A549 (cell line): ENCODE measurements around the gene FHIP1B. TPM values are rescaled to one million over a fixed set of nuclear protein-coding genes. Genes with fewer than 3 reads are reported as not detected.

ENCODE experiments used
- ATAC-seq, 2 experiments: fragments of 200-7000 bp in 1 of 2; fragments of >200 bp in 1 of 2; cut with Nextera tagmentation in 1 of 2; cut with Tn5 transposase in 1 of 2; 3 replicates each; pipeline versions ENCODE4 v1.8.0 to v1.9.1; 2018 to 2020; ENCODE audit warnings: mild to moderate bottlenecking in 1 of 2, moderate library complexity in 1 of 2
- CTCF ChIA-PET: fragments of 300-600 bp; sonication (Branson Sonifier 250); formaldehyde crosslinking; extraction: SDS; loops from one replicate; lab custom pipeline; 2021; ENCODE audit warnings: antibody characterized with exemption, inconsistent platforms; lab: Yijun Ruan, JAX
- POLR2A ChIA-PET: fragments of 350-600 bp; formaldehyde crosslinking; extraction: SDS; loops from one replicate; lab custom pipeline; 2021; ENCODE audit warnings: antibody characterized with exemption, inconsistent platforms; lab: Yijun Ruan, JAX
- DNase-seq, 2 experiments: peaks; one replicate each; pipeline versions ENCODE4 v3.0.0 to v3.0.0-alpha.2; 2011 to 2016; ENCODE audit warnings: low read depth in 1 of 2, low spot score in 1 of 2
- FAIRE-seq: peaks from 2 replicates; lab custom pipeline; 2011; peaks lifted over from hg19 to GRCh38; lab: Jason Lieb, UNC
- H3K27ac ChIP-seq, 2 experiments: fragments of >200 bp; sonication (Bioruptor Twin); formaldehyde crosslinking; 3 replicates each; pipeline ENCODE4 v1.5.1; 2016 to 2017
- H3K4me1 ChIP-seq: fragments of >200 bp; sonication (Bioruptor Twin); formaldehyde crosslinking; 3 replicates; pipeline ENCODE4 v1.6.1; 2016
- H3K4me2 ChIP-seq: fragments of >200 bp; sonication (Bioruptor Twin); formaldehyde crosslinking; 3 replicates; pipeline ENCODE4 v1.6.1; 2016
- H3K4me3 ChIP-seq: fragments of >200 bp; sonication (Bioruptor Twin); formaldehyde crosslinking; 3 replicates; pipeline ENCODE4 v1.5.1; 2016
- H3K9me3 ChIP-seq: fragments of >200 bp; sonication (Bioruptor Twin); formaldehyde crosslinking; 3 replicates; pipeline ENCODE4 v1.6.1; 2016
- CHD2 ChIP-seq: fragments of 150-350 bp; IDR thresholded peaks from 2 replicates; pipeline ENCODE4 v1.6.1; 2014; ENCODE audit warnings: low read length; ENCODE audit not compliant: partially characterized antibody
- CHD4 ChIP-seq: fragments of 200-600 bp; sonication (generic); IDR thresholded peaks from 2 replicates; pipeline ENCODE4 v1.6.1; 2016; ENCODE audit warnings: antibody characterized with exemption, mild to moderate bottlenecking, borderline replicate concordance
- EHMT2 ChIP-seq: fragments of 200-600 bp; sonication (generic); IDR thresholded peaks from 2 replicates; pipeline ENCODE4 v1.6.1; 2016; ENCODE audit warnings: antibody characterized with exemption, low read depth, mild to moderate bottlenecking, moderate library complexity
- ESRRA ChIP-seq: fragments of 150-350 bp; IDR thresholded peaks from 2 replicates; pipeline ENCODE4 v1.6.1; 2014; ENCODE audit warnings: mild to moderate bottlenecking, low read length, borderline replicate concordance
- HOXA7 ChIP-seq: fragments of 250-450 bp; sonication (Bioruptor Pico); IDR thresholded peaks from 2 replicates; pipeline ENCODE4 v1.5.0; 2020; ENCODE audit warnings: mild to moderate bottlenecking, moderate library complexity
- HOXB13 ChIP-seq: fragments of 250-450 bp; sonication (Bioruptor Pico); IDR thresholded peaks from 2 replicates; pipeline ENCODE4 v1.5.0; 2020; ENCODE audit warnings: low read depth, mild to moderate bottlenecking, moderate library complexity
- HOXB5 ChIP-seq: fragments of 250-450 bp; sonication (Bioruptor Pico); IDR thresholded peaks from 2 replicates; pipeline ENCODE4 v1.5.0; 2020; ENCODE audit warnings: mild to moderate bottlenecking, moderate library complexity
- KDM5A ChIP-seq: fragments of 200-600 bp; sonication (generic); IDR thresholded peaks from 2 replicates; pipeline ENCODE4 v1.6.1; 2016; ENCODE audit warnings: antibody characterized with exemption, mild to moderate bottlenecking
- MYC ChIP-seq: IDR thresholded peaks from 2 replicates; pipeline ENCODE4 v1.6.1; 2012; ENCODE audit warnings: mild to moderate bottlenecking, inconsistent platforms, low read length, improper control_type of control experiment, borderline replicate concordance
- NPAS2 ChIP-seq: fragments of 250-450 bp; sonication (Bioruptor Pico); IDR thresholded peaks from 2 replicates; pipeline ENCODE4 v1.8.0; 2022; ENCODE audit warnings: mild to moderate bottlenecking, moderate library complexity, borderline replicate concordance
- POLR2A ChIP-seq: IDR thresholded peaks from 2 replicates; pipeline ENCODE4 v1.6.1; 2012; ENCODE audit warnings: mild to moderate bottlenecking, low read length
- RAD21 ChIP-seq, 2 experiments: fragments of >200 bp in 1 of 2; sonication (Bioruptor Twin) in 1 of 2; formaldehyde crosslinking in 1 of 2; IDR thresholded peaks in 1 of 2; conservative IDR thresholded peaks in 1 of 2; 2 replicates in 1 of 2; 3 replicates in 1 of 2; pipeline ENCODE4 v1.6.1; 2012 to 2018; ENCODE audit warnings: inconsistent platforms in 1 of 2
- RARB ChIP-seq: fragments of 250-450 bp; sonication (Bioruptor Pico); IDR thresholded peaks from 2 replicates; pipeline ENCODE4 v1.8.0; 2021; ENCODE audit warnings: mild to moderate bottlenecking, moderate library complexity
- RCOR1 ChIP-seq: fragments of 150-350 bp; IDR thresholded peaks from 2 replicates; pipeline ENCODE4 v1.6.1; 2014; ENCODE audit warnings: antibody characterized with exemption, low read length, low read depth
- RNF2 ChIP-seq: fragments of 200-600 bp; sonication (generic); IDR thresholded peaks from 2 replicates; pipeline ENCODE4 v1.6.1; 2016; ENCODE audit warnings: low read depth, mild to moderate bottlenecking, antibody characterized with exemption, moderate library complexity, borderline replicate concordance
- SMC3 ChIP-seq: fragments of >200 bp; sonication (Bioruptor Twin); formaldehyde crosslinking; IDR thresholded peaks from 3 replicates; pipeline ENCODE4 v1.6.1; 2018; ENCODE audit warnings: inconsistent platforms
- TP53 ChIP-seq: fragments of 250-450 bp; sonication (Bioruptor Pico); IDR thresholded peaks from 2 replicates; pipeline ENCODE4 v1.5.0; 2021; ENCODE audit warnings: mild to moderate bottlenecking, moderate library complexity
- ZC3H11A ChIP-seq: fragments of 450-650 bp; IDR thresholded peaks from 2 replicates; pipeline ENCODE4 v1.6.1; 2014; ENCODE audit warnings: antibody characterized with exemption, mild to moderate bottlenecking
- ZFP36 ChIP-seq: fragments of 450-650 bp; IDR thresholded peaks from 2 replicates; pipeline ENCODE4 v1.6.1; 2014; ENCODE audit warnings: borderline replicate concordance; ENCODE audit not compliant: partially characterized antibody
- ZSCAN20 ChIP-seq: fragments of 250-450 bp; sonication (Bioruptor Pico); IDR thresholded peaks from 2 replicates; pipeline ENCODE4 v1.8.0; 2022; ENCODE audit warnings: mild to moderate bottlenecking, moderate library complexity
- WGBS: methylation state at CpG from one replicate; pipeline ENCODE4 v1.1.6; 2017; ENCODE audit errors: missing lambda C conversion rate; 5-methylcytosine and 5-hydroxymethylcytosine counted together
- polyA plus RNA-seq, 4 experiments: library from polyadenylated mRNA; depleted of rRNA in 3 of 4; stranded (reverse); fragments of >200 nt; fragmentation: RNase III in 1 of 4; extraction: RNeasy Plus Mini Kit Qiagen cat#74134 plus additional on column Dnase treatment in 1 of 4; gene quantifications; 2 replicates in 3 of 4; 3 replicates in 1 of 4; pipeline ENCODE4 v1.2.3, GENCODE V29; 2011 to 2017
- TF ChIP-seq, protein P1 (sequence below): fragments of >200 bp; sonication (Bioruptor Twin); formaldehyde crosslinking; IDR thresholded peaks from 3 replicates; pipeline ENCODE4 v1.5.1; 2016
- TF ChIP-seq, protein P2 (sequence below): fragments of 250-450 bp; sonication (Bioruptor Pico); IDR thresholded peaks from 2 replicates; pipeline ENCODE4 v1.5.0; 2020; ENCODE audit warnings: low read depth, mild to moderate bottlenecking, moderate library complexity
- TF ChIP-seq, protein P3 (sequence below): fragments of 150-350 bp; IDR thresholded peaks from 2 replicates; pipeline ENCODE4 v1.6.1; 2014; ENCODE audit warnings: low read depth, mild to moderate bottlenecking, low read length
- TF ChIP-seq, protein P4 (sequence below): fragments of >200 bp; sonication (Bioruptor Twin); formaldehyde crosslinking; IDR thresholded peaks from 3 replicates; pipeline ENCODE4 v1.6.1; 2016

Gene FHIP1B
- polyA plus RNA-seq, 2 of the 4 experiments (the other 2 are of a cell fraction): 14.3 to 19.4 TPM

DNA sequence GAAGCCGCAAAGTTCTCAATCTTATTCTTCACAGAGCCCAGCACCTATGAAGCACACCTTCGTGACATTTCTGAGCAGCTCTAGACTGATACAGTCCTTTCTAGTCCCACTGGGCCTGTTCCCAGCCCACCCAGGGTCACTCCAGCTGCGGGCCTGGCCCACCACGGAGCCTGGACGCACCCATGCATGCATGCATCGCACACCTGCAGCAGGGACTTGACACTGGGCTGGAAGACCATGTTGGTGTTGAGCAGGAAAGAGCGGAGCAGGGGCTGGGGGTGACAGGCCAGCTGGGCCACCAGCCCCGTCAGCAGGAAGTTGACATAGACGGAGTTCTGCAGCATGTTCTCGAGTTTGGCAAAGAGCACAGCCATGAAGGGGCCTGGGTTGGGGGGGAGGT is 19.9 kb downstream of the FHIP1B start:
- TF ChIP-seq CHD4 (no peak), ESRRA (no peak), ZSCAN20 (CRISPR knock-in tag) (no peak), ZC3H11A (no peak), EHMT2 (no peak), MYC (no peak), TP53 (CRISPR knock-in tag) (no peak), CHD2 (no peak), RAD21 (conservative IDR thresholded peaks at IDR 0.05 in 1 of 2, IDR thresholded peaks at IDR 0.05 in 1 of 2) (no peak), HOXB5 (no peak), ZFP36 (no peak), NPAS2 (CRISPR knock-in tag) (no peak)
- TF ChIP-seq, protein P1, sequence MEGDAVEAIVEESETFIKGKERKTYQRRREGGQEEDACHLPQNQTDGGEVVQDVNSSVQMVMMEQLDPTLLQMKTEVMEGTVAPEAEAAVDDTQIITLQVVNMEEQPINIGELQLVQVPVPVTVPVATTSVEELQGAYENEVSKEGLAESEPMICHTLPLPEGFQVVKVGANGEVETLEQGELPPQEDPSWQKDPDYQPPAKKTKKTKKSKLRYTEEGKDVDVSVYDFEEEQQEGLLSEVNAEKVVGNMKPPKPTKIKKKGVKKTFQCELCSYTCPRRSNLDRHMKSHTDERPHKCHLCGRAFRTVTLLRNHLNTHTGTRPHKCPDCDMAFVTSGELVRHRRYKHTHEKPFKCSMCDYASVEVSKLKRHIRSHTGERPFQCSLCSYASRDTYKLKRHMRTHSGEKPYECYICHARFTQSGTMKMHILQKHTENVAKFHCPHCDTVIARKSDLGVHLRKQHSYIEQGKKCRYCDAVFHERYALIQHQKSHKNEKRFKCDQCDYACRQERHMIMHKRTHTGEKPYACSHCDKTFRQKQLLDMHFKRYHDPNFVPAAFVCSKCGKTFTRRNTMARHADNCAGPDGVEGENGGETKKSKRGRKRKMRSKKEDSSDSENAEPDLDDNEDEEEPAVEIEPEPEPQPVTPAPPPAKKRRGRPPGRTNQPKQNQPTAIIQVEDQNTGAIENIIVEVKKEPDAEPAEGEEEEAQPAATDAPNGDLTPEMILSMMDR: no peak
- H3K4me2 ChIP-seq: no peak overlapping the region
- H3K27ac ChIP-seq: no peak overlapping the region
- H3K4me1 ChIP-seq: peaks cover 4% of the 10 kb centered on the region; the same call in 2 of the 3 replicates
- POLR2A ChIA-PET: no interaction called here
- 95% methylated on average over 8 of the region's 10 CpGs for WGBS
- CTCF ChIA-PET: interaction anchor here (1.3 kb wide), 1 partner anchor 10 kb away, joined by 3 read pairs; no protein-coding TSS in a partner anchor
- no peak overlapping the region for H3K4me3 ChIP-seq
- no peak for FAIRE-seq
- ATAC-seq: no peak
- no peaks in the 10 kb centered on the region for H3K9me3 ChIP-seq
- DNase-seq: no peak

DNA sequence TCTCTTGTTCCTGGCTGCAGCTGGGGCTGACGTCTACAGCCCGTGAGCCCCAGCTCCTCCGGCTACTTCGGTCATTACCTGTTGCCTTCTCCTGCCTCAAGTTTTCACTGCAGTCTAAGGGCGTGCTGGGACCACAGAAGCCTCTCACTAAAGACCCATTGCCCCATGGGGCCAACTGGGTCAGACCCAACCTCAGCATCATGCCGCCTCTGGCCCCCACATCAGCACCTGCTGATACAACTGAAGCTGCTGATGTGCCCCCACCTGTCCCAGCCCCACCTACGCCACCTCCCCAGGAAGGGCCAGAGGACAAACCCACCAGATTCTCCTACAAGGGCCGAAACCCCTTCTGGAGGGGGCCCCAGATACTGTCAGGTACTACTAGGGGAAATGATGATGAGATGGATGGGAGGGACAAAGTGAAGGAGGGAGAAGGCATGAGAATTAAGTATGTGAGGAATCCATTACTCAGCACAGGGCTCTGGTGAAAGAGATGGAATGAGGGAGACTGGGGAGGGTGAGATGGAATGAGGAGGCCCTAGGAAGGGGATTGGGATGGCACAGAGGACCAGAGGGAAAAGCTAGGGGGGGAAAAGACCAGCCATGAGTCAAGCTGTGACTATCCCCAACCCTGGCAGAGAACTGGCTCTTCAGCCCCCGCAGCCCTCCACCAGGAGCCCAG is 24.0 kb downstream of the FHIP1B start:
- no peak; a peak in 1 of 6 replicates for ATAC-seq
- no peak for FAIRE-seq
- Histone ChIP-seq H3K4me2 (no peak overlapping the region), H3K4me1 (no peaks in the 10 kb centered on the region), H3K9me3 (no peaks in the 10 kb centered on the region), H3K27ac (no peak overlapping the region), H3K4me3 (no peak overlapping the region)
- WGBS: 96% methylated on average over 8 of the region's 9 CpGs
- TF ChIP-seq ZFP36 (no peak), RNF2 (no peak), HOXA7 (CRISPR knock-in tag) (no peak), RARB (no peak), EHMT2 (no peak), HOXB13 (CRISPR knock-in tag) (no peak), TP53 (CRISPR knock-in tag) (no peak), CHD4 (no peak), RCOR1 (no peak), POLR2A (no peak), SMC3 (no peak), KDM5A (no peak)
- TF ChIP-seq, protein P2, sequence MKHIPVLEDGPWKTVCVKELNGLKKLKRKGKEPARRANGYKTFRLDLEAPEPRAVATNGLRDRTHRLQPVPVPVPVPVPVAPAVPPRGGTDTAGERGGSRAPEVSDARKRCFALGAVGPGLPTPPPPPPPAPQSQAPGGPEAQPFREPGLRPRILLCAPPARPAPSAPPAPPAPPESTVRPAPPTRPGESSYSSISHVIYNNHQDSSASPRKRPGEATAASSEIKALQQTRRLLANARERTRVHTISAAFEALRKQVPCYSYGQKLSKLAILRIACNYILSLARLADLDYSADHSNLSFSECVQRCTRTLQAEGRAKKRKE (CRISPR knock-in tag): no peak
- TF ChIP-seq, protein P3, sequence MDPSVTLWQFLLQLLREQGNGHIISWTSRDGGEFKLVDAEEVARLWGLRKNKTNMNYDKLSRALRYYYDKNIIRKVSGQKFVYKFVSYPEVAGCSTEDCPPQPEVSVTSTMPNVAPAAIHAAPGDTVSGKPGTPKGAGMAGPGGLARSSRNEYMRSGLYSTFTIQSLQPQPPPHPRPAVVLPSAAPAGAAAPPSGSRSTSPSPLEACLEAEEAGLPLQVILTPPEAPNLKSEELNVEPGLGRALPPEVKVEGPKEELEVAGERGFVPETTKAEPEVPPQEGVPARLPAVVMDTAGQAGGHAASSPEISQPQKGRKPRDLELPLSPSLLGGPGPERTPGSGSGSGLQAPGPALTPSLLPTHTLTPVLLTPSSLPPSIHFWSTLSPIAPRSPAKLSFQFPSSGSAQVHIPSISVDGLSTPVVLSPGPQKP: no peak
- TF ChIP-seq, protein P4, sequence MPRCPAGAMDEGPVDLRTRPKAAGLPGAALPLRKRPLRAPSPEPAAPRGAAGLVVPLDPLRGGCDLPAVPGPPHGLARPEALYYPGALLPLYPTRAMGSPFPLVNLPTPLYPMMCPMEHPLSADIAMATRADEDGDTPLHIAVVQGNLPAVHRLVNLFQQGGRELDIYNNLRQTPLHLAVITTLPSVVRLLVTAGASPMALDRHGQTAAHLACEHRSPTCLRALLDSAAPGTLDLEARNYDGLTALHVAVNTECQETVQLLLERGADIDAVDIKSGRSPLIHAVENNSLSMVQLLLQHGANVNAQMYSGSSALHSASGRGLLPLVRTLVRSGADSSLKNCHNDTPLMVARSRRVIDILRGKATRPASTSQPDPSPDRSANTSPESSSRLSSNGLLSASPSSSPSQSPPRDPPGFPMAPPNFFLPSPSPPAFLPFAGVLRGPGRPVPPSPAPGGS: no peak
- ChIA-PET POLR2A (interaction anchor here (0.6 kb wide), 1 partner anchor 1756 kb away, joined by 4 read pairs; no protein-coding TSS in a partner anchor), CTCF (no interaction called here)
- DNase-seq: no peak
